K562 (cell line): Measurements from ENCODE around the gene SDR9C7. TPM values are rescaled to one million over a fixed set of nuclear protein-coding genes. Genes with fewer than 3 reads are reported as not detected.
A peak's percentile ranks its signal among the peaks of the same experiment; 100 is the strongest.

Experiments
- MGA ChIP-seq: fragments of 450-650 bp; IDR thresholded peaks from 2 replicates; pipeline ENCODE4 v1.6.1; 2016; ENCODE audit warnings: mild to moderate bottlenecking, moderate library complexity
- RUNX1 ChIP-seq: sonication (generic); IDR thresholded peaks from 2 replicates; pipeline ENCODE4 v1.6.1; 2016; ENCODE audit warnings: antibody characterized with exemption, low read depth
- SMC3 ChIP-seq: conservative IDR thresholded peaks from 2 replicates; pipeline ENCODE4 v1.6.1; 2011; ENCODE audit warnings: low read depth, low read length, improper control_type of control experiment; ENCODE audit not compliant: insufficient read depth
- ZNF639 ChIP-seq, 2 experiments: fragments of 200-800 bp in 1 of 2; sonication (Bioruptor generic) in 1 of 2; sonication (generic) in 1 of 2; formaldehyde crosslinking in 1 of 2; IDR thresholded peaks in 1 of 2; conservative IDR thresholded peaks in 1 of 2; 2 replicates each; pipeline versions ENCODE4 v1.5.0 to v1.6.1; 2016 to 2020; ENCODE audit warnings: missing compliant biosample characterization in 1 of 2, missing genetic modification characterization in 1 of 2, missing genetic modification reagents in 1 of 2
- polyA plus RNA-seq, 8 experiments: library from polyadenylated mRNA; depleted of rRNA in 4 of 8; stranded (reverse) in 5 of 8; unstranded in 3 of 8; fragments of >200 nt; fragmentation: Nextera tagmentation in 2 of 8; fragmentation: Illumina TruSeq in 1 of 8; extraction: Ambion mirVana in 2 of 8; extraction: Trizol in 1 of 8; gene quantifications; 2 replicates each; pipeline versions ENCODE4 v1.2.1 to v1.2.3, GENCODE V29; 2011 to 2014; ENCODE audit warnings: inconsistent platforms in 1 of 8, missing spikeins in 1 of 8
- total RNA-seq, 7 experiments: library from RNA; depleted of rRNA in 6 of 7; stranded (reverse); fragments of >200 nt in 6 of 7; fragmentation: Illumina TruSeq in 2 of 7; extraction: Trizol in 2 of 7; gene quantifications; 2 replicates each; pipeline versions ENCODE4 v1.2.1 to v1.2.3, GENCODE V29; 2011 to 2021; ENCODE audit warnings: low replicate concordance in 1 of 7
- TF ChIP-seq, protein P1 (sequence below): sonication (generic); formaldehyde crosslinking; IDR thresholded peaks from 2 replicates; pipeline ENCODE4 v1.9.0; 2022; ENCODE audit warnings: mild to moderate bottlenecking, missing genetic modification reagents

SDR9C7 gene
- total and polyA plus RNA-seq, 9 of the 15 experiments (the other 6 are each of a cell fraction or from before 2014, with no cell fraction given), result 0.04 to 0.59 (median 0.06) TPM; not detected in 6

GRCh38 chr12:56932867-56933266 is 1.3 kb downstream of the SDR9C7 start (continued):
- TF ChIP-seq MGA (peak; percentile 39; the same call in 1 of the 2 replicates), RUNX1 (no peak), SMC3 (no peak), ZNF639 (CRISPR knock-in tag; conservative IDR thresholded peaks at IDR 0.05 in 1 of 2, IDR thresholded peaks at IDR 0.05 in 1 of 2) (0 out of 4 replicates have a peak, but pooled peaks of 1 of the 2 experiments have one; percentile 15)
- TF ChIP-seq, protein P1, sequence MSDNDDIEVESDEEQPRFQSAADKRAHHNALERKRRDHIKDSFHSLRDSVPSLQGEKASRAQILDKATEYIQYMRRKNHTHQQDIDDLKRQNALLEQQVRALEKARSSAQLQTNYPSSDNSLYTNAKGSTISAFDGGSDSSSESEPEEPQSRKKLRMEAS (CRISPR knock-in tag), result peak; percentile 45; the same call in 1 of the 2 replicates
